ENCODE results near the gene NCLN. TPM values are rescaled to one million over a fixed set of nuclear protein-coding genes. Genes with fewer than 3 reads are reported as not detected.
"Not testable (repeated sequence)": the region's sequence is repeated elsewhere in the genome, so short reads cannot be mapped to it uniquely, and the experiment has no call there.

NCLN gene
- total RNA-seq, 4 donors from 2014 or later, result 28.4 to 40.4 (median 32.5) TPM

DNA sequence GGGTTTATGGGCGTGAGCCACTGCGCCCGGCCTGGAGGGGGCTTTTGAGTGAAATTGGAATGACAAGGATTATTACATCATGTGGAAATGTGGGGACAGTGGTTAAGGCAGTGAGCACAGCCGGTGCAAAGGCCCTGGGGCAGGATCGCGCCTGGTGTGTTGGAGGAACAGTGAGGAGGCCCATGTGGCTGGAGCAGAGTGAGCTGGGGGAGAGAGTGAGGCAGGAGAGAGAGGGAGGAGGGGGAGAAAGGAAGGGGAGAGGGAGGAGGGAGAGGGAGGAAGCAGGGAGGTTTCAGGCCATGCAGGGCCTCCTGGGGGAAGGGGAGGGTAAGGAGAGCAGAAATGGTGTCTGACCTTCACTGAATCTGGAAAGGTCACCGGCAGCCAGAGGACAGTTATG is 27.4 kb downstream of the NCLN start:
- TF ChIP-seq, protein P1, sequence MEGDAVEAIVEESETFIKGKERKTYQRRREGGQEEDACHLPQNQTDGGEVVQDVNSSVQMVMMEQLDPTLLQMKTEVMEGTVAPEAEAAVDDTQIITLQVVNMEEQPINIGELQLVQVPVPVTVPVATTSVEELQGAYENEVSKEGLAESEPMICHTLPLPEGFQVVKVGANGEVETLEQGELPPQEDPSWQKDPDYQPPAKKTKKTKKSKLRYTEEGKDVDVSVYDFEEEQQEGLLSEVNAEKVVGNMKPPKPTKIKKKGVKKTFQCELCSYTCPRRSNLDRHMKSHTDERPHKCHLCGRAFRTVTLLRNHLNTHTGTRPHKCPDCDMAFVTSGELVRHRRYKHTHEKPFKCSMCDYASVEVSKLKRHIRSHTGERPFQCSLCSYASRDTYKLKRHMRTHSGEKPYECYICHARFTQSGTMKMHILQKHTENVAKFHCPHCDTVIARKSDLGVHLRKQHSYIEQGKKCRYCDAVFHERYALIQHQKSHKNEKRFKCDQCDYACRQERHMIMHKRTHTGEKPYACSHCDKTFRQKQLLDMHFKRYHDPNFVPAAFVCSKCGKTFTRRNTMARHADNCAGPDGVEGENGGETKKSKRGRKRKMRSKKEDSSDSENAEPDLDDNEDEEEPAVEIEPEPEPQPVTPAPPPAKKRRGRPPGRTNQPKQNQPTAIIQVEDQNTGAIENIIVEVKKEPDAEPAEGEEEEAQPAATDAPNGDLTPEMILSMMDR (IDR thresholded peaks at IDR 0.05), result no peak
- no peak for TF ChIP-seq POLR2A (IDR thresholded peaks at IDR 0.05)
- DNase-seq (ENCODE audit: low spot score in 2 of 2), result no peak
- intact Hi-C loops (cut with DNase I; ENCODE audit: low total_unique reads), result no loop called here
- H3K4me3 ChIP-seq (ENCODE audit: low read depth, poor library complexity, severe bottlenecking), result no peak overlapping the region
- WGBS, 2 donors, result 92 to 98% methylated on average over 7 of the region's 7 CpGs

DNA sequence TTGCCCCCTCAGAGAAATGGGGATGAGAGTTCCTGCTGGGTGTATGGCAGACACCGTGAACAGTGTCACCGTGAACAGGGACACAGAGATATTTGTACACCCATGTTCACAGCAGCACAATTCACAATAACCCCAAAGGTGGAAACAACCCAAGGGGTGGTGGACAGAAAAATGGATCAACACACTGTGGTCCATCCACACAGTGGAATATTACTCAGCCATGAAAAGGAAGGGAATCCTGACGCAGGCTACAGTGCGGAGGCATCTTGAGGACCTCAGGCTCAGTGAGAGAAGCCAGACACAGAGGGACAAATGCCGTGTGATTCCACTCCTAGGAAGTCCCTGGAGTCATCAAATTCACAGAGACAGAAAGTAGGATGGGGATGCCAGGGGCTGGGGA is 31.1 kb downstream of the NCLN start:
- DNase-seq (ENCODE audit: low spot score in 2 of 2), result no peak
- H3K4me3 ChIP-seq (ENCODE audit: low read depth, poor library complexity, severe bottlenecking), result no peak overlapping the region
- intact Hi-C loops (cut with DNase I; ENCODE audit: low total_unique reads), result no loop called here
- WGBS, 2 donors, result 88 to 97% methylated on average over 5 of the region's 5 CpGs
- TF ChIP-seq POLR2A (IDR thresholded peaks at IDR 0.05), result no peak
- TF ChIP-seq, protein P1 (IDR thresholded peaks at IDR 0.05), result no peak

DNA sequence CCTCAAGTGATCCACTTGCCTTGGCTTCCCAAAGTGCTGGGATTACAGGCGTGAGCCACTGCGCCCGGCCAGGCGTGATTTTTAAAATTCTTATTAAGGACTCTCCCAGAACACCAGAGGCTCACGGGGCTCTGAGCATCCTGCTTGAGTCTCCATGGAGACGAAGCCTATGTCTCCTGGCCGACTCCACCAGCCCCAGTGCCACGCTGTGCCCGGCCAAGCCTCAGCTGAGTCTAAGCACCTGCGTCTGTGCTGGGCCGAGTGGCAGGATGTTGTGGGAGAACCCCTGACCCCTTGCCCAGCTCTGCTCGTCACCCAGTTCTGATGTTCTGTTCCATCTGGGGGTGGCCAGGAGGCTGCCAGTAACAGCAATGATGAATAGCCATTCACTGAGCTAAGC is 34.8 kb downstream of the NCLN start:
- DNase-seq (ENCODE audit: low spot score in 2 of 2), result no peak
- TF ChIP-seq POLR2A (IDR thresholded peaks at IDR 0.05), result no peak
- TF ChIP-seq, protein P1 (IDR thresholded peaks at IDR 0.05), result no peak
- intact Hi-C loops (cut with DNase I; ENCODE audit: low total_unique reads), result no loop called here
- WGBS, 2 donors, result 82% methylated on average over 12 of the region's 12 CpGs
- H3K4me3 ChIP-seq (ENCODE audit: low read depth, poor library complexity, severe bottlenecking), result no peak overlapping the region

DNA sequence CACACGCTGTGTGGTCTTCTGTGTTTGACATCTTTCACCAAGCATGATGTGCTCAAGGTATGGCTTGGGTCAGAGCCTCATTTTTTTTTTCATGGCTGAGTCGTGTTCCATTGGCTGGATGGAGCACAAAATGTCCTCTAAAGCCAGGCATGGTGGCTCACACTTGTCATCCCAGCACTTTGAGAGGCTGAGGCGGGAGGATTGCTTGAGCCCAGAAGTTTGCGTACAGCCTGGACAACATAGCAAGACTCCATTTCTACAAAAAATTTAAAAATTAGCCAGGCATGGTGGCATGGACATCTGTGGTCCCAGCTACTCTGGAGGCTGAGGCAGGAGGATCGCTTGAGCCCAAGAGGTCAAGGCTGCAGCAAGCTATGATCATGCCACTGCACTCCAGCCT is 35.8 kb downstream of the NCLN start:
- DNase-seq (ENCODE audit: low spot score in 2 of 2); intact Hi-C loops (cut with DNase I; ENCODE audit: low total_unique reads); H3K4me3 ChIP-seq (ENCODE audit: low read depth, poor library complexity, severe bottlenecking): not testable (repeated sequence)
- WGBS, 2 donors, result 70 to 73% methylated on average over 5 of the region's 5 CpGs

DNA sequence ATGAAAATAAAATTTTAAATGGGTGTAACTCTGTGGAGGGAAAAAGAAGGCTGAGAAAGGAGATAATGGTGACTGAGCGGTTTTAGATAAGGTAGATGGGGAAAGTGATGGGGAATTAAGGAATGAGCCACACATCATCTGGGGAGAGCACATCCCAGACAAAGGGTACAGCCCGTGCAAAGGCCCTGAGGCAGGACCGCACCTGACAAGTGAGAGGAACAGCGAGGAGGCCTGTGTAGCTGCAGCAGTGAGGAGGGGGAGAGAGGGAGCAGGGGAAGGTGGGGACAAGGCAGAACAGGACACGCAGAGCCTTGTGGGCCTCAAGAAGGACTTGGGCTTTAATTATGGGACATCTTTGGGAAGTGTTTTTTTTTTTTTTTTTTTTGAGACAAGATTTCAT is 37.0 kb downstream of the NCLN start:
- H3K4me3 ChIP-seq (ENCODE audit: low read depth, poor library complexity, severe bottlenecking), result no peak overlapping the region
- DNase-seq (ENCODE audit: low spot score in 2 of 2), result no peak
- no peak for TF ChIP-seq POLR2A (IDR thresholded peaks at IDR 0.05)
- TF ChIP-seq, protein P1 (IDR thresholded peaks at IDR 0.05), result no peak
- intact Hi-C loops (cut with DNase I; ENCODE audit: low total_unique reads), result no loop called here
- 80% methylated on average over 5 of the region's 5 CpGs for WGBS, 2 donors

DNA sequence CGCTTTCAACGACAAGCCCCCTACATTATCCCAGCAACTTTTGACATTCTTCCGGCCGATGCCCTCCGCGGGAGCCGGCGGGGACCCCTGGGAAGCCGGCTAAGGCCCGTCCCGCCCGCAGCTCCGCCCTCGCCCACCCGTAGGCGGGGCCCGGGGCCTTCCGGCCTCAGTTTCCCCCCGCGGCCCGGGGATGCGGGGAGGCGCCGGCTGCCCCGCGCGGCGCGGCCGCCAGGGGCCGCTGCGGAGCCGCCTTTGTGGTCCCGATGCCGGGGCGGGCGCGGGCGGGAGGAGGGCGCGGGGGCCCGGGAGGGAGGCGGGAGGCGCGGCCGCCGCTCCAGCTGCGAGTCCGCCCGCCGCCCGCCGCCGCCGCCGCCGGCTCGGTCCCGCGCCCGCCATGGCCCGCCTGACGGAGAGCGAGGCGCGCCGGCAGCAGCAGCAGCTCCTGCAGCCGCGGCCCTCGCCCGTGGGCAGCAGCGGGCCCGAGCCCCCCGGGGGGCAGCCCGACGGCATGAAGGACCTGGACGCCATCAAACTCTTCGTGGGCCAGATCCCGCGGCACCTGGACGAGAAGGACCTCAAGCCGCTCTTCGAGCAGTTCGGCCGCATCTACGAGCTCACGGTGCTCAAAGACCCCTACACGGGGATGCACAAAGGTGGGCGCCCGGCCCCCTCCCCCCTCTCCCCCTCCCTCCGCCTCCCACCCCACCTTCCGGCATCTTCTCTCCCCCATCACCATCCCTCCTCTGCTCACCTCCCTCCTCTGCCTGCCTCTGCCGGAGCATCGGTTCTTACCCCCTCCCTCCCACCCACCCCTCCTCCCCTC is 38.8 kb downstream of the NCLN start, which contains the start of gene CELF5:
Gene CELF5, plus strand, starts transcription at position 316 of the 823 bp plus-strand sequence. Its CDS starts 79 bp downstream, at position 395.
- no peak for DNase-seq (ENCODE audit: low spot score in 2 of 2)
- no peak for TF ChIP-seq POLR2A (IDR thresholded peaks at IDR 0.05)
- TF ChIP-seq, protein P1 (IDR thresholded peaks at IDR 0.05), result no peak
- no peak within 1 kb of the TSS for H3K4me3 ChIP-seq (ENCODE audit: low read depth, poor library complexity, severe bottlenecking)
- intact Hi-C loops (cut with DNase I; ENCODE audit: low total_unique reads), result no loop called here
- 3 to 6% methylated on average over 27 to 32 of the region's 94 CpGs for WGBS, 2 donors
